Islet of Langerhans (tissue), 1 donor: ENCODE results near the gene GRK1.

Experiments
- FAIRE-seq: peaks from one replicate; lab custom pipeline; 2011; peaks lifted over from hg19 to GRCh38; lab: Jason Lieb, UNC

The GRK1 gene

GRCh38 chr13:113777311-113778260 lies 110.6 kb downstream of the GRK1 start:
- no peak for FAIRE-seq

GRCh38 chr13:113781571-113781970 lies 114.6 kb downstream of the GRK1 start:
- no peak for FAIRE-seq

GRCh38 chr13:113782472-113782871 lies 115.5 kb downstream of the GRK1 start:
- no peak for FAIRE-seq

- no peak for FAIRE-seq
Measured at GRCh38 chr13:113783200-113783881, 116.3 kb downstream of the GRK1 start.

GRCh38 chr13:113783966-113784644 lies 117.1 kb downstream of the GRK1 start:
- no peak for FAIRE-seq

GRCh38 chr13:113784645-113785024 lies 117.6 kb downstream of the GRK1 start:
- no peak for FAIRE-seq

- FAIRE-seq = no peak
Measured at GRCh38 chr13:113785051-113786010, 118.3 kb downstream of the GRK1 start.

GRCh38 chr13:113786262-113786841 lies 119.3 kb downstream of the GRK1 start:
- FAIRE-seq = no peak
